ENCODE results near the gene TIMM23.
"Not testable (repeated sequence)": the region's sequence is repeated elsewhere in the genome, so short reads cannot be mapped to it uniquely, and the experiment has no call there.

DNA sequence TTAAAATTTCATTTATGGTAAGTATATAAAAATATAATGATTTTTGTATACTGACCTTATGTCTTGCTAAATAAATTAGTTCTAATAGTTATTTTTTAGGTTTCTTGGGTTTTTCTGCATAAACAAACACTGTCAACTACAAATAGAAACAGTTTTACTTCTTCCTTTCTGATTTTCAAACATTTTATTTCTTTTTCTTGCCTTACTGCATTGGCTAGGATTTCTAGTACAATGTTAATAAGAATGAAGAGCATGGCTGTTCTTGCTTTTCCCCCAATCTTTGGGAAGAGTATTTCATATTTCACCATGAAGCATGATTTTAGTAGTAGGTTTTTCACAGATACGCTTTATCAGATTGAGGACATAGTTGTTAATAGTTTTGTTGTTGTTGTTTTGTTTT, 45.5 kb upstream of the TIMM23 start:
- TF ChIP-seq, protein P1, sequence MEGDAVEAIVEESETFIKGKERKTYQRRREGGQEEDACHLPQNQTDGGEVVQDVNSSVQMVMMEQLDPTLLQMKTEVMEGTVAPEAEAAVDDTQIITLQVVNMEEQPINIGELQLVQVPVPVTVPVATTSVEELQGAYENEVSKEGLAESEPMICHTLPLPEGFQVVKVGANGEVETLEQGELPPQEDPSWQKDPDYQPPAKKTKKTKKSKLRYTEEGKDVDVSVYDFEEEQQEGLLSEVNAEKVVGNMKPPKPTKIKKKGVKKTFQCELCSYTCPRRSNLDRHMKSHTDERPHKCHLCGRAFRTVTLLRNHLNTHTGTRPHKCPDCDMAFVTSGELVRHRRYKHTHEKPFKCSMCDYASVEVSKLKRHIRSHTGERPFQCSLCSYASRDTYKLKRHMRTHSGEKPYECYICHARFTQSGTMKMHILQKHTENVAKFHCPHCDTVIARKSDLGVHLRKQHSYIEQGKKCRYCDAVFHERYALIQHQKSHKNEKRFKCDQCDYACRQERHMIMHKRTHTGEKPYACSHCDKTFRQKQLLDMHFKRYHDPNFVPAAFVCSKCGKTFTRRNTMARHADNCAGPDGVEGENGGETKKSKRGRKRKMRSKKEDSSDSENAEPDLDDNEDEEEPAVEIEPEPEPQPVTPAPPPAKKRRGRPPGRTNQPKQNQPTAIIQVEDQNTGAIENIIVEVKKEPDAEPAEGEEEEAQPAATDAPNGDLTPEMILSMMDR (IDR thresholded peaks at IDR 0.05 in 2 of 3, conservative IDR thresholded peaks at IDR 0.05 in 1 of 3; ENCODE audit: borderline replicate concordance in 1 of 3, insufficient read depth in 1 of 3, low read depth in 2 of 3, low read length in 2 of 3): not testable (repeated sequence)
- TF ChIP-seq EZH2phosphoT487 (IDR thresholded peaks at IDR 0.05; ENCODE audit: borderline replicate concordance); POLR2A (IDR thresholded peaks at IDR 0.05; ENCODE audit: borderline replicate concordance, extremely low read depth, insufficient read depth, insufficient read length); RAD21 (IDR thresholded peaks at IDR 0.05; ENCODE audit: low read depth); POLR2AphosphoS5 (IDR thresholded peaks at IDR 0.05; ENCODE audit: low read depth, low read length); EZH2 (IDR thresholded peaks at IDR 0.05); SIN3A (IDR thresholded peaks at IDR 0.05; ENCODE audit: low read depth); EGR1 (IDR thresholded peaks at IDR 0.05; ENCODE audit: low read depth); CEBPB (IDR thresholded peaks at IDR 0.05; ENCODE audit: low read depth): not testable (repeated sequence)
- TF ChIP-seq, protein P2, sequence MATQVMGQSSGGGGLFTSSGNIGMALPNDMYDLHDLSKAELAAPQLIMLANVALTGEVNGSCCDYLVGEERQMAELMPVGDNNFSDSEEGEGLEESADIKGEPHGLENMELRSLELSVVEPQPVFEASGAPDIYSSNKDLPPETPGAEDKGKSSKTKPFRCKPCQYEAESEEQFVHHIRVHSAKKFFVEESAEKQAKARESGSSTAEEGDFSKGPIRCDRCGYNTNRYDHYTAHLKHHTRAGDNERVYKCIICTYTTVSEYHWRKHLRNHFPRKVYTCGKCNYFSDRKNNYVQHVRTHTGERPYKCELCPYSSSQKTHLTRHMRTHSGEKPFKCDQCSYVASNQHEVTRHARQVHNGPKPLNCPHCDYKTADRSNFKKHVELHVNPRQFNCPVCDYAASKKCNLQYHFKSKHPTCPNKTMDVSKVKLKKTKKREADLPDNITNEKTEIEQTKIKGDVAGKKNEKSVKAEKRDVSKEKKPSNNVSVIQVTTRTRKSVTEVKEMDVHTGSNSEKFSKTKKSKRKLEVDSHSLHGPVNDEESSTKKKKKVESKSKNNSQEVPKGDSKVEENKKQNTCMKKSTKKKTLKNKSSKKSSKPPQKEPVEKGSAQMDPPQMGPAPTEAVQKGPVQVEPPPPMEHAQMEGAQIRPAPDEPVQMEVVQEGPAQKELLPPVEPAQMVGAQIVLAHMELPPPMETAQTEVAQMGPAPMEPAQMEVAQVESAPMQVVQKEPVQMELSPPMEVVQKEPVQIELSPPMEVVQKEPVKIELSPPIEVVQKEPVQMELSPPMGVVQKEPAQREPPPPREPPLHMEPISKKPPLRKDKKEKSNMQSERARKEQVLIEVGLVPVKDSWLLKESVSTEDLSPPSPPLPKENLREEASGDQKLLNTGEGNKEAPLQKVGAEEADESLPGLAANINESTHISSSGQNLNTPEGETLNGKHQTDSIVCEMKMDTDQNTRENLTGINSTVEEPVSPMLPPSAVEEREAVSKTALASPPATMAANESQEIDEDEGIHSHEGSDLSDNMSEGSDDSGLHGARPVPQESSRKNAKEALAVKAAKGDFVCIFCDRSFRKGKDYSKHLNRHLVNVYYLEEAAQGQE (IDR thresholded peaks at IDR 0.05; ENCODE audit: low read depth): not testable (repeated sequence)
- TF ChIP-seq, protein P3, sequence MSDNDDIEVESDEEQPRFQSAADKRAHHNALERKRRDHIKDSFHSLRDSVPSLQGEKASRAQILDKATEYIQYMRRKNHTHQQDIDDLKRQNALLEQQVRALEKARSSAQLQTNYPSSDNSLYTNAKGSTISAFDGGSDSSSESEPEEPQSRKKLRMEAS (IDR thresholded peaks at IDR 0.05): not testable (repeated sequence)
